DMS53 treated with DMSO at 0.1 percent for 48 hours (cell line): ENCODE results near the gene CFAP52.
"Not testable (repeated sequence)": the region's sequence is repeated elsewhere in the genome, so short reads cannot be mapped to it uniquely, and the experiment has no call there.

Experiments used
- DNase-seq: peaks from one replicate; lab custom pipeline; 2025; ENCODE audit not compliant: unreplicated experiment; lab: John Stamatoyannopoulos, UW

The CFAP52 gene

DNA sequence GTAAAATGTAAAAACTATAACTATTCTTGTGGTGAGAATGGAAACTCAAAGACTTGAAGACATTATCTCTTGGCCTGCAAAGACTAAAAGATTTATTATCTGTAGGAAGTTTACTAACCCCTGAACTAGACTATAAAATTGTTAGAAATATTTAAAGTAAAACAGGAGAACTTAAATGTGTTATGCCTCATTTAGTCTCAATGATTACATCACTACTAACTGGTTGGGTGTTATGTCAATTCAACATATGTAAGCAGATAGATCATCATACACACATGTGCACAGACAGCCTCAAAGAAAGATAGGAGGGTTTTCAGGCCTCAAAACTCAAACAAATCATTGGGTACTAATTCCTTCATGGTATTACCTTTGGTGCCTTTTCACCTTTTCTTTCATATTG is 8.4 kb upstream of the CFAP52 start:
- no peak for DNase-seq

DNA sequence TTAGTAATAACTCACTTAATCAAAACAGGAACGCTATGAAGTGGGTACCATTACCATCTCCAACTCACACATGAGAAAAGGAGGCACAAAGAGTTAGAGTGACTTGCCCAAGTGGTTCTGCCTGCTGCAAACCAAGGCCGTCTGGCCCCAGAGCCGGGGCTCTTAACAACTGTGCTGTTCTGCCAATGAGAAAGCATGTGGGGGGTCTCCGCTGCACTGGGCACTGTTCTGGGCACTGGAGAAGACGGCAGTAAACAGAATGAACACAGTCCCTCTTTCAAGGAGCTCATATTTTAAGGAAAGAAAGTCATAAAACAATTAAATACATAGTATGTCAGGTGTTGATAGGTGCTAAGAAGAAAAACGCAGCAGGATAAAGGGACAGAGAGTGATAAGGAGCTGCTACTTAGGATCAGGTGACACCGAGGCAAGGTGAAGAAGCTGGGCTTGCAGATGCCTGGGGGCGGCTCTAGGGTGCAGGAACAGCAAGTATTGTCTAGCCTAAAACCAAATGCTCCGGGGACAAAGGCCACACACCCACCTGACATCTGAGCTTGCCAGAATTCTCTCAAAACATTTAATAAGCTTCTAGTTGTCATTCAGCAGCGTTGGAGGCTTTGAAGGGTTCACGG is 7.4 kb upstream of the CFAP52 start:
- DNase-seq: no peak

DNA sequence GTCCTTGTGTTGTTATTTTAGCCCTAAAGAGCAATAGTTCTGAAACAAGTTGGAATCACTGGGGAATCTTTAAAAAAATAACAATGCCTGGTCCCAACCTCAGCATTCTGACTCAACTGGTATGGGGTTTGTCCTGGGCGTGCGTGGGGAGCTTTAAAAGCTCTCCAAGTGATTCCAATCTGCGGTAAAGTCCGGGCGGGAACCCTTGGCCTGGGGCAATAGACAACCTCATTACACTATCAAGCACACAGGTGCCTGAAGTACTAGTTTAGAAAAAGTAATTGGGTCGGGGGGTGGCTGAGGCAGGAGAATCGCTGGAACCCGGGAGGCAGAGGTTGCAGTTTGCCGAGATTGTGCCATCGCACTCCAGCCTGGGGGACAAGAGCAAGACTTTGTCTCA is 5.2 kb upstream of the CFAP52 start:
- DNase-seq: no peak

DNA sequence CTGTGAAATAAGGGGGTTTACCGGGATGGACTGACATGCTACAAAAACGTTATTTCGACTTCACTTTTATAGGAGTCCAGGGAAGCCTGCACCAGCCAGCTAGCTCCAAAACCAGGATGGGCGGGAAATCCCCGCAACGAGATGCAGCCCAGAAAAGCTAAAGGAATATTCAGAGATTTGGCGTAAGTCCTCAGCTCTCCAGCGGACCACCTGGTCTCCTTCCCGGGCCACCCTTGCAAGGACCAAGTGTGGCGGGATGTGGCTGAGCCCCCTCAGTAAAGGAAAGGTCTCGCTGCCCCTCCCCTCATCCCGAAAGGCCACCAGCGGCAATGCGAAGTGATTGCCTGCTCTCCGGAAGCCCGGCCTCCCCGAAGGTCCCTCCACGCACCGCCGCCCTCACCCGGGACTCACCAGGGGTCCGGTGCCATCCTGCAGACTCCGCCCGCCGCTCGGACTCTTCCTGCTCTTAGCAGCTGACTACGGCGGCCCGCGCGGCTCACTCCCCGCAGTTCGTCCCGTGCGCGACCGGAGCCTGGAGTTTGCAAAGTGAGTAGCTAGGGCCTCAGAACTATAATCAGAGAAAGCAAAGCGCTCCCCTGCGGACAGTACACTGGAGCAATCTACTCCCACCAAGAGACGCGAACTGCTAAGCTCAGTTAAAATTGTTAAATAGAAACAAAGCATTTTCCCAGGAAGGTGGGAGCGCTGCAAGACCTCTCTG is 901 bp upstream of the CFAP52 start, which contains the start of gene STX8:
Gene STX8 (minus strand): TSS at position 440 of the 721 bp plus-strand sequence. CDS start 12 bp downstream, at position 428.
- peak; percentile 93 for DNase-seq

DNA sequence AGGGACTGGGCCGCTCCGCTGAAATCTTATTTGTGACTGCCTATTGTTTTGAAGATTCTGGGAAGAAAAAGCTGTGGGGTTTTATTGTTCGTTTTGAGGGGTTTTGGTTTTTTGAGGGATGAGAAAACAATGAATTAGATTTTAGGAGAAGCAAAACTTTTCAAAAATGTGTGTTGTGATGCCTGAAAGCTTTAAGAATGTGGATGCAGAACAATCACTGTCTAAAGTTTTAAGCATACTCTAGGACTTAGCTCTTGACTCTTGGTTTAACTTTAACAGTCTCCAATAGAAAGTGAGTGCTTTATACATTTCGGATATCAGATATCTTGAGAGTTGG is 899 bp downstream of the CFAP52 start:
- no peak for DNase-seq

DNA sequence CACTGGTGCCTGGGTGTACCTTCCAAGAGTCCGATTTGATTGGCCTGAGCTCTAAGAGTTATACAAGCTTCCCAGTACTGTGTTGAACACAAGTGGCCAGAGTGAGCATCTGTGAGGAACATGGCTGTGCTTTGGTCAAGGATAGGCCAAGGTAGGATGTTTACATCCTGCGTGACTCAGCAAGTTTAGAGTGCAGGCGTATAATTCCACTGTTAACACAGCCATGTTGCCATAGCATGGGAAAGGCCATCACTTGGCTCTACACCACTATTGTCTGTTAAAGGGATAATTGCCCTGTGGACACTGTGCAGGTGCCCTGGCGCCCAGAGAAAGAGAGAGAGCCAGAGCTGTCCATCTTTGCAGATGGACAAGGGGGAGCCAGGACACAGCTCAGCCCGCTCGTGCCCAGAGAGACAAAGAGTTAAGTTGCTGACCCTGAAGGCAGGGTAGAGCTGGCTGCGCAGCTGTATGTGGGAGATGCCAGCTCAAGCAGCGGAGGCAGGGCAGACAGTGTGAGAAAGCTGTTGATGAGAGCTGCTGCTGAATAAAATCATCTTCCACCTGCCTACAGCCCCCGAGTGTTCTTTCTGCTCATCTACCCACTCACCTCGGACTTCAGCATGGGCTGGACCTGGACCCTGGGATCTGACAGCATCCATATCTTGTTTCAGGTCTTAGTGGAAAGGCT is 11.7 kb downstream of the CFAP52 start:
- no peak for DNase-seq

DNA sequence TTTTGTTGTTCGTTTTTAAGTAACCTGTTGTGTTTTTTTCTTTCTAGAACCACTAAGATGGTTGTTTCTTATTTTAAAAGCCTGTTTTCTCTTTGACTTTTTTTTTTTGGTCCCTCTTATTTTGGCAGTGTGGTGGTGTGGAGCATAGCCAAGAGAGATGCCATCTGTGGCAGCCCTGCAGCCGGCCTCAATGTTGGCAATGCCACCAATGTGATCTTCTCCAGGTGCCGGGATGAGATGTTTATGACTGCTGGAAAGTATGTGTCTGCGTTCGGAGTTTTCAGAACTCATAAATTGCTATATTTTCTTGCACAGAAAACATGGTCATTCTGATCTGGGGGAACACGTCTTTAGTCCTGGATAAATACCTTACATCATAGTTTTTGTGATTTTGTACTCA is 17.6 kb downstream of the CFAP52 start:
- no peak for DNase-seq

DNA sequence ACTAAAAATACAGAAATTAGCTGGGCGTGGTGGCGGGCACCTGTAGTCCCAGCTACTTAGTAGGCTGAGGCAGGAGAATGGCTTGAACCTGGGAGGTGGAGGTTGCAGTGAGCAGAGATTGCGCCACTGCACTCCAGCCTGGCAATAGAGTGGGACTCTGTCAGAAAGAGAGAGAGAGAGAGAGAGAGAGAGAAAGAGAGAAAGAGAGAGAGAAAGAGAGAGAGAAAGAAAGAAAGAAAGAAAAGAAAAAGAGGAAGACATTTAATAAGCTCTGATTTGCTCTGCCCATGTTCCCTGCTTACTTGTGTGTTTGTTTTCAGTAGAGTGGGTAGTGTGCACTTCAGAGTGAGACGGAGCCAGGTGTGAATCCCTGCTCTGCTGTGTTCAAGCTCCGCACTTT is 21.2 kb downstream of the CFAP52 start:
- DNase-seq: not testable (repeated sequence)

DNA sequence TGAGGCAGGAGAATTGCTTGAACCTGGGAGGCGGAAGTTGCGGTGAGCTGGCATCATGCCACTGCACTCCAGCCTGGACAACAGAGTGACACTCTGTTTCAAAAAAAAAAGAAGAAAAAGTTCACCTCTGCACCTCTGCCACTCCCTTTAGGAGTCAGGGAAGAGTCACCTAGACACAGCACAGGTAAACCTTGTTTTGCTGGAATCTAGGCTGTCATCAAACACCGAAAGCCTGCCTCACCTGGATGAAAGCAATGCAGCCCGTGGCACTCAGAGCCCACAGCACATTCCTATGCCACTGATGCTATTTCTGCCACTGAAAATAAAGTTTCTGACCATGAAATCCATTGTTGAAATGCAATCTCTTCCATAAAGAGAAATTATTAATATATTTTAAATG is 22.2 kb downstream of the CFAP52 start:
- DNase-seq: no peak

DNA sequence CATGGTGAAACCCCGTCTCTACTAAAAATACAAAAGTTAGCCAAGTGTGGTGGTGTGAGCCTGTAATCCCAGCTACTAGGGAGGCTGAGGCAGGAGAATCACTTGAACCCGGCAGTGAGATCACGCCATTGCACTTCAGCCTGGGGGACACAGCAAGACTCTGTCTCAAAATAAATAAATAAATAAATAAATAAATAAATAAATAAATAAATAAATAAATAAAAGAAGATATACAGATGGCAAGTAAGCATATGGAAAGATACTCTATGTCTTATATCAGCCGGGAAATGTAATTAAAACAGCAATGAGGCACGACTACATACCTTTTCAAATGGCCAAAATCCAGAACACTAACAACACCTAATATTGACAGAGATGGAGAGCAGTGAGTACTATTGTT is 28.1 kb downstream of the CFAP52 start:
- DNase-seq: not testable (repeated sequence)

DNA sequence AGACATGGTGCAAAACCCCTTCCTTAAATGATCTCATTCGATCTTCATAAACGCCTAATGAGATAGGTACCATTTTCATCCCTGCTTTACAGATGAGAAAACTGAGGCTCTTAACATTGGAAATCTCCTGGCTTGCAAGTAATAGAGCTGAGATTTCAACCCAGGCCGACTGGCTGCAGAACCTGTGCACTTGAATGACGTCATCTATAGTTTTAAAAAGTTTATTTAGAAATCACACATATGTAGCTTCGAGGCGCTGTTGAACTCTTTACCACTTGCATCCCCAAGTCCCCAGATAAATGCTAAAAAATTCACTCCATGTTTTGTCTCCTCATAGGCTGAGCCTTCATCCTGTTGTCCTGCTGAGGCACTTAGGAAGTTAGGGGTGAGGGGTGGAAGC is 30.0 kb downstream of the CFAP52 start:
- DNase-seq: no peak

DNA sequence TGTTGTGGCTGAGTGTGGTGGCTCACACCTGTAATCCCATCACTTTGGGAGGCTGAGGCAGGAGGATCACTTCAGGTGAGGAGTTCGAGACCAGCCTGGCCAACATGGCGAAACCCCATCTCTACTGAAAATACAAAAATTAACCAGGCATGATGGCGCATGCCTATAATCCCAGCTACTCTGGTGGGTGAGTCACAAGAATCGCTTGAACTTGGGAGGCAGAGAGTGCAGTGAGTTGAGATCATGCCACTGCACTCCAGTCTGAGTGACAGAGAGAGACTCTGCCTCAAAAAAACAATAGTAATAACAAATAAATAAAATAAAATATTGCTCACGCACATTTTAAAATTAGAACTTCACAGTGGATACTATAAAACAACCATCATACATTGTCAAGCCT is 30.6 kb downstream of the CFAP52 start:
- not testable (repeated sequence) for DNase-seq

DNA sequence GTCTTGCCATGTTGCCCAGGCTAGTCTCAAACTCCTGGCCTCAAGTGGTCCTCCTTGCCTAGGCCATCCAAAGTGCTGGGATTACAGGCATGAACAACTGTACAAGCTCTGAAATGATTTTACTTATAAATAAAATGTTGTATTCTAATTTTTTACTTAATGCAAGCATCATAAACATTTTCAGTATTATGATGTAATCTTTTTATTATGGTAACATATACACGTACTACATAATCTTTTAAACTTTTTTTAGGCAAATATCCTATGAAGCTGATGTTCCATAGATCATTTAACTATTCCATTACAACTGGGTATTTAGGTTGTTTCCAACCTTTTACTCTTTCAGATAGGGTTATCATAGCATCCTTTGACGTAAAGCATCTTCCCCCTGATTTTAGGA is 35.1 kb downstream of the CFAP52 start:
- no peak for DNase-seq

DNA sequence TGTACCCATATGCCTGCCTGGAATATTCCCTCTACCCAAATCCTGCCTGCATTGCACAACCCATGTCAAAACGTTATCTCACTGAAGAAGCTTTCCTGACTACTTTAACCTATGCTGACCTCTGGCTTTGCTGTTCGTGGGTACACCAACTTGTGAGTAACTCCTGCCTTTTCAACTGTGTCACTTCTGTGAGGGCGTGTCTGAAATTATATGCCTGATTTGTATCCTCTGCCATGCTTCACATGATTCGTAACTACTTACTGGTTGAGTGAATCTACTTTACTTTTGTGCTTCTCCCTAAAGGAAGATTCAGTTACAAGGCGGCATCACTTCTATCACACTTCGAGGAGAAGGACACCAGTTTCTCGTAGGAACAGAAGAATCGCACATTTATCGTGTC is 35.6 kb downstream of the CFAP52 start:
- no peak for DNase-seq

DNA sequence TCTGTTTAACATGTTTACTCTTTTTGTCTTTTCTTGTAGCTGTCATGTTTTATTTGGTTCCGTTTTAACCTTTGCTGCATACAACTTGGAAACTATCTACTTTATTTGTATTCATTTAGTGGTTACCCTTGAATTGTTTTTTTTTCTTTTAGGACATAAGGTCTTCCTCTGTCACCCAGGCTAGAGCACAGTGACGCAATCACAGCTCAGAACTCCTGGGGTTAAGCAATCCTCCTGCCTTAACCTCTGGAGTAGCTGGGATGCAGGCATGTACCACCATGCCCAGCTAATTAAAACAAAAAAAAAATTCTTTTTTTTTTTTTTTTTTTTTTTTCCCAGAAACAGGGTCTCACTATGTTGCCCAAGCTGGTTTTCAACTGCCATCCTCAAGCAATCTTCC is 39.0 kb downstream of the CFAP52 start:
- DNase-seq: no peak

DNA sequence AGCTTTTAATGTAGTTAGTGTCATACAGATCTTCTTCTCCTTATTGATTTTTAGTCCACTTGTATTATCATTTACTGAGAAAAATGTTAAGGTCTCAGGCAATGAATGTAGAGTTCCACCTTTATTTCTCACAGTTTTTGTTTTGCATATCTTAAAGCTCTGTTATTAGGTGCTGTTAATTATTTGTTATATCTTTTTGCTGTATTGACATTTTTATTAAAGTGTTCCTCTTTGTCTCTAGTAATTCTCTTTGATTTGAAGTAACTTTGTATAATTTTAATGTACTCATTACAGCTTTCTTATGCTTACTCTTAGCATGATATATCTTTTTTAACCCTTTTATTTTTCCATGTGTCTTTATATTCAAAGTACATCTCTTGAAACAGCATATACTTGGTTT is 46.5 kb downstream of the CFAP52 start:
- DNase-seq: no peak

DNA sequence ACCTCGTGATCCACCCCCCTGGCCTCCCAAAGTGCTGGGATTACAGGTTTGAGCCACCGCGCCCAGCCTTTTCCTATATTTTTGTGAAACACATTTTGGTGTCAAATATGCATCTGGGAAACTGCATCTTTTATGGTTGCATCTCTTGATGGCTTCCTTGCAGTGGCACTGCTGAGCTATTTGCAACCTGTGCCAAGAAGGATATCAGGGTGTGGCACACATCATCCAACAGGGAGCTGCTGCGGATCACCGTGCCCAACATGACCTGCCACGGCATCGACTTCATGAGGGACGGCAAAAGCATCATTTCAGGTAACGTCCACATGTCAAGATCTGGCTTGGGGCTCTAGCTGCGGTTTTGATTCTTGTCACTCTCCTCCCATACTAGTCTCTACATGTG is 52.1 kb downstream of the CFAP52 start:
- DNase-seq: no peak

DNA sequence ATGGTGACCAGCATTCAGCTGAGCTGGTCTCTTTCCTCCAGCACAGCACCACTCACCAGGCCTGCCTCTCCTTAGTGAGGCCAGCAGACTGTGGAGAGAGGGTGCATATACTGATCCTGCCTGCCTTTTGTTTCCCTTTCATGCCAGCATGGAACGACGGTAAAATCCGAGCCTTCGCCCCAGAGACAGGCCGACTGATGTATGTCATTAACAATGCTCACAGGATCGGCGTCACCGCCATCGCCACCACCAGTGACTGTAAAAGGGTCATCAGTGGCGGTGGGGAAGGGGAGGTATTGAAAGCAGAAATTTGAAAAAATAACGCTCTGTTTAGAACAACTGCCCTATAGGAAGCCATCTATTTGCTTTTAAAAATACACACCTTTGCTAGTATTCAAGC is 56.3 kb downstream of the CFAP52 start:
- no peak for DNase-seq

DNA sequence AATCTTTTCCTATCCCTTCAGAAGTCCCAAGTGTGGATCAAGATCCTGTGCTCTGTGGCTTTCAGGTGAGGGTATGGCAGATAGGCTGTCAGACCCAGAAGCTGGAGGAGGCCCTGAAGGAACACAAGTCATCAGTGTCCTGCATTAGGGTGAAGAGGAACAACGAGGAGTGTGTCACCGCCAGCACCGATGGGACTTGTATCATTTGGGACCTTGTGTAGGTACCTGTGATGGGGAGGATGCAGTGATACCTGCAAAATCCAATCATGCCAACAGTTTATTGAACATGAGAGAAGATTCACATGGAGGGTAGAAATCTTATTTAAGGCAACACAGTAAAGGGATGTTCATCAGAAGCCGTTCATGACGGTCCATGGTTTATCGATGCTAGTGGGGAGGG is 58.9 kb downstream of the CFAP52 start:
- no peak for DNase-seq

DNA sequence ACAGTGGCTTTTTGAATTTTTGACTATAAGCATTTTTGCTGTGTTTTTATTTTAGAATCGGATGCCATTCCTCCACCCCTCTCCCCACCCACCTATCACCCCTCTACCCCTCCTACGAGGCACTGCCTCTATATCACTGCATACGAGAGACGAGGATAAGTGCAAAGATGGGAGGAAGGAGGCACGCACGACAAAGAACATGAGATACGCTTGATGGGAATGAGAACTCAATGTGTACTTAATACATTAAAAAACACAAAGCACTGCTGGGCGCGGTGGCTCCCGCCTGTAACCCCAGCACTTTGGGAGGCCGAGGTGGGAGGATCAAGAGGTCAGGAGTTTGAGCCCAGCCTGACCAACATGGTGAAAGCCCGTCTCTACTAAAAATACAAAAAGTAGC is 60.1 kb downstream of the CFAP52 start:
- DNase-seq: no peak

DNA sequence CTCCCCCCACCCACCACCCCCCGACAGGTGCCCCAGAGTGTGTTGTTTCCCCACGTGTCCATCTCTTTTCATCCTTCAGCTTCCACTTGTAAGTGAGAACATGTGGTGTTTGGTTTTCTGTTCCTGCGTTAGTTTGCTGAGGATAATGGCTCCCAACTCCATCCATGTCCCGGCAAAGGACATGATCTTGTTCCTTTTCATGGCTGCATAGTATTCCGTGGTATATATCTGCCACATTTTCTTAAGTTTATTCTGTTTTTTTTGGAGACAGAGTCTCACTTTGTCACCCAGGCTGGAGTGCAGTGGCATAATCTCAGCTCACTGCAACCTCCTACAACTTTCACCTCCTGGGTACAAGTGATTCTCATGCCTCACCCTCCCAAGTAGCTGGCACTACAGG is 63.9 kb downstream of the CFAP52 start:
- DNase-seq: not testable (repeated sequence)

DNA sequence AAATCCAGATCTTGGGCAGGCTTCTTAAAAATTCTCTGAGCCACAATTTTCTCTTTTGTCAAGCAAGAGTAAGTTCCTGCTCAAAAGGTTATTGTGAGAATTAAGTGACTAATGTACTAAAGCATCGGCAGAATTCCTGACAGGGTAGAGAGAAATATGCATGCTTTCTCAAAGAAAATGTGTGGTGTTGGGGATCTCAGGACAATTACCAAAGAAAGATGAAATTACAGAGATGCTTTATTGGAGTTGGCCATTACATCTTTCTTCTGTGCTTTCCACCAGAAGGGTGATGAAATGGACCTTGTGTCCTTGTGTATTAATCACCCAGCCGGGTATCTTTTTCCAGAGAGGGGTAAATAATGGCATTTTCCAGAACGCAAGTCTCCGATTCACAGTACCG is 67.2 kb downstream of the CFAP52 start:
- no peak for DNase-seq
